ENCODE results near the gene HSDL1. TPM values are rescaled to one million over a fixed set of nuclear protein-coding genes. Genes with fewer than 3 reads are reported as not detected.

HSDL1 gene
- polyA plus RNA-seq, 1 donor from 2014 or later = 217 TPM

DNA sequence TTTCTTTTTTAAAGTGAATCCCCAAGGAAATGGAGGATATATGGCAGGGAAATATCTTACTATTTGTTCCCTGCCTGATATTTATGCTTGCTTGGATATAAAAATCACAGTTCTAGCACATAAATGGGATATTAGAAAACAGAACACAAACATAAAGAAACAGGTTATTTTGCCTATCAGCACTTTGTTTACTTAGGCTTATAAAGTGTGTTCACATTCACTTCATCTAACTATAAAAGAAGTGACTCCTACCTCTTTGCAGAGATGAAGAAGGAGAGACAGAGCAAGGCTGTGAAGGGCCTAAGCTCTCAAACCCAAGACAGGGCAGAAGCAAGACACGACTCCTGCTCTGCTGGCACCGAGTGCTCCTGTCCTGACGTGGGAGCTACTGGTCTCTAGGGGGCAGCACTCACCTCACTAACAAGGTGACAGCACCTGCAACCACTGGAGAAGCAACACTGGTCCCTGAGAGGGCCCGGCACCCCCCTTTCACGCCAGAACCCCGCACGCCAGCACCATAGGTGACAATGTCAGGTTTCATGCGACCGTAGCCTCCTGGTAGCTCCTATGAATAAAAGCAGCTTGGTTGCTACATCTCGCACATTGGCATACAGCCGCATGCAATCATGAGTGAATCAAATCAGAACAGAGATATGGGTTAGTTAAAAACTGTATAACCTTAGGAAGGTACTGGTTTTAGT lies 60.3 kb downstream of the HSDL1 start:
- Histone ChIP-seq H3K79me2 (replicated peaks; ENCODE audit: insufficient read depth, low read length) (no peaks in the 10 kb centered on the region), H3F3A (ENCODE audit: insufficient read depth, low read length, poor library complexity, severe bottlenecking) (no peaks in the 10 kb centered on the region), H3K4me3 (ENCODE audit: low read length) (no peak overlapping the region), H4K20me1 (ENCODE audit: insufficient read depth) (no peaks in the 10 kb centered on the region), H2AFZ (ENCODE audit: low read depth, low read length) (no peak overlapping the region), H3K9ac (ENCODE audit: low read length) (no peak overlapping the region), H3K36me3 (ENCODE audit: insufficient read depth, low read length) (peaks cover 5% of the 10 kb centered on the region), H3K27me3 (ENCODE audit: insufficient read depth, low read depth, low read length) (no peaks in the 10 kb centered on the region), H3K9me2 (ENCODE audit: insufficient read depth, low read length) (no peaks in the 10 kb centered on the region), H3K9me3 (ENCODE audit: low read length) (no peaks in the 10 kb centered on the region), H3K27ac (ENCODE audit: low read length) (no peak overlapping the region), H3K4me2 (ENCODE audit: low read length) (no peak overlapping the region)
- peak; percentile 79 for TF ChIP-seq RAD21 (conservative IDR thresholded peaks at IDR 0.05)
- TF ChIP-seq, protein P1, sequence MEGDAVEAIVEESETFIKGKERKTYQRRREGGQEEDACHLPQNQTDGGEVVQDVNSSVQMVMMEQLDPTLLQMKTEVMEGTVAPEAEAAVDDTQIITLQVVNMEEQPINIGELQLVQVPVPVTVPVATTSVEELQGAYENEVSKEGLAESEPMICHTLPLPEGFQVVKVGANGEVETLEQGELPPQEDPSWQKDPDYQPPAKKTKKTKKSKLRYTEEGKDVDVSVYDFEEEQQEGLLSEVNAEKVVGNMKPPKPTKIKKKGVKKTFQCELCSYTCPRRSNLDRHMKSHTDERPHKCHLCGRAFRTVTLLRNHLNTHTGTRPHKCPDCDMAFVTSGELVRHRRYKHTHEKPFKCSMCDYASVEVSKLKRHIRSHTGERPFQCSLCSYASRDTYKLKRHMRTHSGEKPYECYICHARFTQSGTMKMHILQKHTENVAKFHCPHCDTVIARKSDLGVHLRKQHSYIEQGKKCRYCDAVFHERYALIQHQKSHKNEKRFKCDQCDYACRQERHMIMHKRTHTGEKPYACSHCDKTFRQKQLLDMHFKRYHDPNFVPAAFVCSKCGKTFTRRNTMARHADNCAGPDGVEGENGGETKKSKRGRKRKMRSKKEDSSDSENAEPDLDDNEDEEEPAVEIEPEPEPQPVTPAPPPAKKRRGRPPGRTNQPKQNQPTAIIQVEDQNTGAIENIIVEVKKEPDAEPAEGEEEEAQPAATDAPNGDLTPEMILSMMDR (IDR thresholded peaks at IDR 0.05; ENCODE audit: poor library complexity, severe bottlenecking) = peak; percentile 85
- TF ChIP-seq, protein P2, sequence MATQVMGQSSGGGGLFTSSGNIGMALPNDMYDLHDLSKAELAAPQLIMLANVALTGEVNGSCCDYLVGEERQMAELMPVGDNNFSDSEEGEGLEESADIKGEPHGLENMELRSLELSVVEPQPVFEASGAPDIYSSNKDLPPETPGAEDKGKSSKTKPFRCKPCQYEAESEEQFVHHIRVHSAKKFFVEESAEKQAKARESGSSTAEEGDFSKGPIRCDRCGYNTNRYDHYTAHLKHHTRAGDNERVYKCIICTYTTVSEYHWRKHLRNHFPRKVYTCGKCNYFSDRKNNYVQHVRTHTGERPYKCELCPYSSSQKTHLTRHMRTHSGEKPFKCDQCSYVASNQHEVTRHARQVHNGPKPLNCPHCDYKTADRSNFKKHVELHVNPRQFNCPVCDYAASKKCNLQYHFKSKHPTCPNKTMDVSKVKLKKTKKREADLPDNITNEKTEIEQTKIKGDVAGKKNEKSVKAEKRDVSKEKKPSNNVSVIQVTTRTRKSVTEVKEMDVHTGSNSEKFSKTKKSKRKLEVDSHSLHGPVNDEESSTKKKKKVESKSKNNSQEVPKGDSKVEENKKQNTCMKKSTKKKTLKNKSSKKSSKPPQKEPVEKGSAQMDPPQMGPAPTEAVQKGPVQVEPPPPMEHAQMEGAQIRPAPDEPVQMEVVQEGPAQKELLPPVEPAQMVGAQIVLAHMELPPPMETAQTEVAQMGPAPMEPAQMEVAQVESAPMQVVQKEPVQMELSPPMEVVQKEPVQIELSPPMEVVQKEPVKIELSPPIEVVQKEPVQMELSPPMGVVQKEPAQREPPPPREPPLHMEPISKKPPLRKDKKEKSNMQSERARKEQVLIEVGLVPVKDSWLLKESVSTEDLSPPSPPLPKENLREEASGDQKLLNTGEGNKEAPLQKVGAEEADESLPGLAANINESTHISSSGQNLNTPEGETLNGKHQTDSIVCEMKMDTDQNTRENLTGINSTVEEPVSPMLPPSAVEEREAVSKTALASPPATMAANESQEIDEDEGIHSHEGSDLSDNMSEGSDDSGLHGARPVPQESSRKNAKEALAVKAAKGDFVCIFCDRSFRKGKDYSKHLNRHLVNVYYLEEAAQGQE (IDR thresholded peaks at IDR 0.05; ENCODE audit: borderline replicate concordance) = no peak
- TF ChIP-seq POLR2AphosphoS5 (IDR thresholded peaks at IDR 0.05) = no peak
- TF ChIP-seq EZH2 (IDR thresholded peaks at IDR 0.05; ENCODE audit: borderline replicate concordance, insufficient read depth, low read length, poor library complexity, severe bottlenecking) = no peak
- TF ChIP-seq MXI1 (conservative IDR thresholded peaks at IDR 0.05; ENCODE audit: poor library complexity, severe bottlenecking) = no peak
- peak; percentile 86 for TF ChIP-seq SMC3 (conservative IDR thresholded peaks at IDR 0.05; ENCODE audit: poor library complexity)
- TF ChIP-seq TAF1 (IDR thresholded peaks at IDR 0.05; ENCODE audit: low read depth) = no peak
- TF ChIP-seq EP300 (conservative IDR thresholded peaks at IDR 0.05; ENCODE audit: poor library complexity, severe bottlenecking) = no peak

DNA sequence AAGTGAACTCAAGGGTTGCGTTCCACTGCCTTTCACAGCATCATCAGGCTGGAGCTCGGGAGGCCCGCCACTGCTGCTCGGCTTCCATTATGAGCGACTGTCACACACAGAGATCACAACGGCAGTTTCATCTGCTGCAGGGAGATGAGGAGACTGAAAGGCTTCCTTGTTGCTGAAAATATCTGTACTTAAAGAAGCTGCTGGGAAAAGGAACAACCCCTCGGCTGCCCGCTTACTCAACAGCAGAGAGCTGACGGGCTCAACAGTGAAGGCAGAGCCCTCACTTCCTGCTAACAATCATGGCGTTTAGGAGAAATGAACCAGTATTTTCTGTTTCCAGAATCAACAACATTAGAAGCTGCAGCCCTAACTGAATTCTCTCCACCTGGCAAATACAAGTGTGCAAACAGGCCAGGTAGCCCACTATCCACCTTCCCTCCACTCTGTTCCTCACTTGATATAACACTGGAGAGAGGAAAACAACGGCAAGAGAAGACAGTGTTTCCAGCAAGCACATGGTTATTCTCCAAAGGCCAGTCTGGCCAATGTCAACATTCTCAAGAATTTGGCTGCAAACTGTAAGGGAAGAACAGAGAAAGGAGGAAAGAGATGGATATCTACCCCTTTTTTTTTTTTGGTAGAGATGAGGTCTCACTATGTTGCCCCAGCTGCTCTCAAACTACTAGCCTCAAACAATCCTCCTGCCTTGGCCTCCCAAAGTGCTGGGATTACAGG lies 62.0 kb downstream of the HSDL1 start:
- H4K20me1 ChIP-seq (ENCODE audit: insufficient read depth) = no peaks in the 10 kb centered on the region
- no peak overlapping the region for H3K27ac ChIP-seq (ENCODE audit: low read length)
- H2AFZ ChIP-seq (ENCODE audit: low read depth, low read length) = no peak overlapping the region
- no peaks in the 10 kb centered on the region for H3F3A ChIP-seq (ENCODE audit: insufficient read depth, low read length, poor library complexity, severe bottlenecking)
- no peaks in the 10 kb centered on the region for H3K9me2 ChIP-seq (ENCODE audit: insufficient read depth, low read length)
- H3K4me3 ChIP-seq (ENCODE audit: low read length) = no peak overlapping the region
- H3K36me3 ChIP-seq (ENCODE audit: insufficient read depth, low read length) = peaks cover 8% of the 10 kb centered on the region
- no peaks in the 10 kb centered on the region for H3K27me3 ChIP-seq (ENCODE audit: insufficient read depth, low read depth, low read length)
- no peaks in the 10 kb centered on the region for H3K9me3 ChIP-seq (ENCODE audit: low read length)
- TF ChIP-seq EP300 (conservative IDR thresholded peaks at IDR 0.05; ENCODE audit: poor library complexity, severe bottlenecking) (no peak), SMC3 (conservative IDR thresholded peaks at IDR 0.05; ENCODE audit: poor library complexity) (no peak), MXI1 (conservative IDR thresholded peaks at IDR 0.05; ENCODE audit: poor library complexity, severe bottlenecking) (no peak), TAF1 (IDR thresholded peaks at IDR 0.05; ENCODE audit: low read depth) (no peak), RAD21 (conservative IDR thresholded peaks at IDR 0.05) (no peak), POLR2AphosphoS5 (IDR thresholded peaks at IDR 0.05) (no peak), EZH2 (IDR thresholded peaks at IDR 0.05; ENCODE audit: borderline replicate concordance, insufficient read depth, low read length, poor library complexity, severe bottlenecking) (no peak)
- TF ChIP-seq, protein P1 (IDR thresholded peaks at IDR 0.05; ENCODE audit: poor library complexity, severe bottlenecking) = no peak
- TF ChIP-seq, protein P2 (IDR thresholded peaks at IDR 0.05; ENCODE audit: borderline replicate concordance) = no peak
- H3K9ac ChIP-seq (ENCODE audit: low read length) = no peak overlapping the region
- no peaks in the 10 kb centered on the region for H3K79me2 ChIP-seq (replicated peaks; ENCODE audit: insufficient read depth, low read length)
- H3K4me2 ChIP-seq (ENCODE audit: low read length) = no peak overlapping the region
